Activated T-helper 17 cell treated with anti-CD3 and anti-CD28 coated beads, Interleukin-2, amount 50 U/mL, for 72 hours (primary cell): ENCODE results near the gene CCDC134. TPM values are rescaled to one million over a fixed set of nuclear protein-coding genes. Genes with fewer than 3 reads are reported as not detected.

Experiments used
- ATAC-seq: fragments of 150-1000 bp; cut with Tn5 transposase; replicated peaks from 2 replicates; pipeline ENCODE4 v1.10.0; 2021; ENCODE audit warnings: mild to moderate bottlenecking, moderate library complexity
- H3K27ac Mint-ChIP-seq: one replicate; pipeline ENCODE4 v1.8.0; 2022; ENCODE audit warnings: mixed read lengths
- H3K27me3 Mint-ChIP-seq: one replicate; pipeline ENCODE4 v1.8.0; 2022; ENCODE audit warnings: mixed read lengths
- H3K36me3 Mint-ChIP-seq: one replicate; pipeline ENCODE4 v1.8.0; 2022; ENCODE audit warnings: low read depth, mild to moderate bottlenecking, mixed read lengths
- H3K4me1 Mint-ChIP-seq: one replicate; pipeline ENCODE4 v1.8.0; 2022; ENCODE audit warnings: mixed read lengths
- H3K4me3 Mint-ChIP-seq: one replicate; pipeline ENCODE4 v1.8.0; 2022; ENCODE audit warnings: mild to moderate bottlenecking, mixed read lengths
- H3K9me3 Mint-ChIP-seq: one replicate; pipeline ENCODE4 v1.8.0; 2022; ENCODE audit warnings: mixed read lengths
- total RNA-seq, 2 donors: library from RNA; stranded (reverse); gene quantifications; one replicate each; pipeline ENCODE4 v1.2.3, GENCODE V29; 2022

CCDC134 gene
- total RNA-seq, 2 donors from 2014 or later = 21.6 to 22.3 TPM

DNA sequence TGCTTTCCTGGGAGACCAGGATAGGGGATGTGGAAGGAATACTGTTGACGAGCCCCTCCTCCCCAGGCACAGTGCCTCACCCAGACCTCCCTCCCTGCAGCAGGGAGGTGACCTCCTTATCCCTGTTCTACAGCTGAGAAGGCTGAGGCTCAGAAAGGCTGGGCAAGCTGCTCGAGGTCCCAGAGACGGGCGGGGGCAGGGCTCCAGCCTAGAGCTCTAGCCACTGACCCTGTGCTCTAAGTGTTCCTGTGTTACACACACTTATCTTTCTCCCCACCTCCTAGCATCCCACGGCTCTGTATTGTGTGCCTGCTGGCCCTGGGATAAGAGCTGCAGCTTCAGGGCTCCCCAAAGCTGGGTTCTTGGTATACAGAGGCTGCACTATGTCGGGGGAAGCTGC lies 7.9 kb downstream of the CCDC134 start:
- Mint-ChIP-seq H3K4me1 (peaks cover 4% of the 10 kb centered on the region), H3K27ac (peak overlapping the region; percentile 66), H3K36me3 (peaks cover 26% of the 10 kb centered on the region), H3K27me3 (no peaks in the 10 kb centered on the region), H3K9me3 (no peaks in the 10 kb centered on the region), H3K4me3 (no peak overlapping the region)
- ATAC-seq = no peak

DNA sequence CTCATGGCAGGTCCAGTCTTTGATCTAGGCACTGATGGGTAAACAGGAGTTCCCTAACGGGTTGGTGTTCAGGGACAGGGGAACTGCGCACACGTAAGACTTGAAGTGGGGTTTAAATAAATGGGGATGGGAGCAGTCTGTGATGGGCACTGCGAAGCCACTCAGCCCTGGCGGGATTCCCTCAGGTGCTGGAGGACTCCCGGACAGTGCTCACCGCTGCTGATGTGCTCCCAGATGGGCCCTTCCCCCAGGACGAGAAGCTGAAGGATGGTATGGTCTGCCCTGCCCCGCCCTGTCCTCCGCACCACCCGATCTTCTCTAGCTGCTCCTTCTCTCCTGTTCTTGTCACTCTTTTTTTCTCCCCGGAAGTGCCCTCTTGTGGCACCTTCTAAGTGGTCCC lies 9.5 kb downstream of the CCDC134 start:
- H3K36me3 Mint-ChIP-seq = peaks cover 40% of the 10 kb centered on the region
- H3K9me3 Mint-ChIP-seq = no peaks in the 10 kb centered on the region
- no peaks in the 10 kb centered on the region for H3K4me1 Mint-ChIP-seq
- H3K4me3 Mint-ChIP-seq = no peak overlapping the region
- H3K27me3 Mint-ChIP-seq = no peaks in the 10 kb centered on the region
- H3K27ac Mint-ChIP-seq = no peak overlapping the region
- ATAC-seq = no peak

DNA sequence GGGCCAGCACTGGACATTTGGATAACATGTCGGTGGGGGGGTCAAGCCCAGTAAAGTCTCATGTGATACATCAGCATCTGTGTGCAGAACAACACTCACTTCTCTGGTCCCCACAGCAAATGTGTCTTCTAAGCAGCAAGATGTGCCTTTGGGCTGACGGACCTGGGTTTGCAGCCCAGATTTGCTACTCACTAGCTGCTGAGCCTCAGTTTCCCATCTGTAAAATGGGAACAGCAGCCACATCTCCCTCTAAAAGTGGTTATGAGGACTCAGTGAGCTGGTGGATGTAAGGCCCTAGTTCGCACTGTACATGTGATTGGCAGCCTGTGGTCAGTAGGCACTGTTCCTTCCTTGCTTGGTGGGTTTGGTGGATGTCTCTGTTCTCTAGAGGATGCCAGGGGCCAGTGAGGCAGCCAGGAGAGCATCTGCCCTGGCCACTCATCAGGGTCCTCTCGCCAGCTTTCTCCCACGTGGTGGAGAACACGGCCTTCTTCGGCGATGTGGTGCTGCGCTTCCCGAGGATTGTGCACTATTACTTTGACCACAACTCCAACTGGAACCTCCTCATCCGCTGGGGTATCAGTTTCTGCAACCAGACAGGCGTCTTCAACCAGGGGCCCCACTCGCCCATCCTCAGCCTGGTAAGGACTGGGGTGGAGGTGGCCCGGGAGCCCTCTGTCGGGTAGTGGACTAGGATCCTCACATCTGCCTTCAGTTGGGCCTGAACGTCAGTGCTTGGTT lies 12.5 kb downstream of the CCDC134 start:
- Mint-ChIP-seq H3K4me1 (no peaks in the 10 kb centered on the region), H3K27ac (no peak overlapping the region), H3K36me3 (peaks cover 58% of the 10 kb centered on the region), H3K9me3 (no peaks in the 10 kb centered on the region), H3K4me3 (no peak overlapping the region), H3K27me3 (no peaks in the 10 kb centered on the region)
- ATAC-seq = no peak

DNA sequence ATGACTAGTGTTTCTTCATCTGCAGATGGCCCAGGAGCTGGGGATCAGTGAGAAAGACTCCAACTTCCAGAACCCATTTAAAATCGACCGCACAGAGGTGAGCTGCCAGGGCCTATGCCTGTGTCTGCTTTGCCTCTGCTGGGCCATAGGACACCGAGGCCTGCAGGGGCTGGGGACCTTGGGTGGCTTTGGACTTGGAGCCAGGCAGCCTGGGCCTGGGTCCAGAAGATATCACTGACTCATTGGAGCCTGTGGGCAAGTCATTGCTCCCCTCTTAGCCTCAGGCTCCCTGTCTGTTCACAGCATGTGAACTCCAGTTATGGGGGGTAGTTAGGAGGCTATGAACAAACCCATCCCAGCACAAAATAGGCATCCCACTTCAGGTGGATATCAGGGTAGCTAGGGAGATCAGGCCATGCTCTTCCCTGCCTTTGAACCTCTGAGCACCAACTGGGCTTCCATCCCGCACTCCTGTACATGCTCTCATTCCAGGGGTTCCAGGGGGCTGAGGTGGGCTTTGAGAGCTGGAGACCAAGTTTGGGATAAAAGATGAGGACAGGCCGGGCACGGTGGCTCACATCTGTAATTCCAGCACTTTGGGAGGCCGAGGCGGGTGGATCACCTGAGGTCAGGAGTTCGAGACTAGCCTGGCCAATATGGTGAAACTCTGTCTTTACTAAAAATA lies 13.4 kb downstream of the CCDC134 start:
- Mint-ChIP-seq H3K27ac (no peak overlapping the region), H3K9me3 (no peaks in the 10 kb centered on the region), H3K27me3 (no peaks in the 10 kb centered on the region), H3K4me1 (no peaks in the 10 kb centered on the region), H3K4me3 (no peak overlapping the region), H3K36me3 (peaks cover 58% of the 10 kb centered on the region)
- no peak for ATAC-seq

DNA sequence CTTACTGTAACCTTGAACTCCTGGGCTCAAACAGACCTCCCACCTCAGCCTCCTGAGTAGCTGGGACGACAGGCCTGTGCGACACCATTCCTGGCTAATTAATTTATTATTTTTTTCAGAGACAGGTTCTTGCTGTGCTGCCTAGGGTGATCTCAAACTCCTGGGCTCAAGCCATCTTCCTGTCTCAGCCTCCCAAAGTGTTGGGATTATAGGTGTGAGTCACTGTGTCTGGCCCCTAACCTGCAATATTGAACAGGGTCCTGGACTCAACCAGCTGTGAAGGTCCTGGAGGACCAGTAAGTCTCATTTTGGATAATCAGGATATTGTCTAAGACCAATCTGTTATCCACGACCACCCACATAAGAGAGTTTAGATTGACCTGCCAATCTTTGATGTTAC lies 15.2 kb downstream of the CCDC134 start:
- Mint-ChIP-seq H3K27me3 (no peaks in the 10 kb centered on the region), H3K36me3 (peaks cover 58% of the 10 kb centered on the region), H3K9me3 (no peaks in the 10 kb centered on the region), H3K27ac (no peak overlapping the region), H3K4me3 (no peak overlapping the region), H3K4me1 (no peaks in the 10 kb centered on the region)
- ATAC-seq = no peak

DNA sequence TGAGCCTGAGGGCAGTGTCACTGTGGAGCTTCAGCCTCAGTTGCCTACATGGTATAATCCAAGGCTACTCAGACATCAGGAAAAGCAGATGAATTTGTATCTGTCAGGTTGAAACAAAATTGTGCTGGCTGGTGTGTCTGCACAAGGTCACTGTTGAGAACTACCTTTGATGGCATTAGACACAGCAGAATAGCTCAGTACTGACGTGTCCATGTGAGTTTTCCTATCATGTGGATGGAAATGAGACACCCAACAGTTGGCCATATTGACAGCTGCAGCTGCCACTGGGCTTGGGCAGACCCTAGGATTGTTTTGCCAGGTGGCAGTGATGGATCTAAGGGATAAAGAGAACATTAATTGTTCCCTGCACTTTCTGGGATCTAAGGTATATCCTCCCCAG lies 15.8 kb downstream of the CCDC134 start:
- no peaks in the 10 kb centered on the region for H3K4me1 Mint-ChIP-seq
- no peaks in the 10 kb centered on the region for H3K27me3 Mint-ChIP-seq
- no peak overlapping the region for H3K4me3 Mint-ChIP-seq
- peaks cover 56% of the 10 kb centered on the region for H3K36me3 Mint-ChIP-seq
- H3K9me3 Mint-ChIP-seq = no peaks in the 10 kb centered on the region
- ATAC-seq = no peak
- no peak overlapping the region for H3K27ac Mint-ChIP-seq

DNA sequence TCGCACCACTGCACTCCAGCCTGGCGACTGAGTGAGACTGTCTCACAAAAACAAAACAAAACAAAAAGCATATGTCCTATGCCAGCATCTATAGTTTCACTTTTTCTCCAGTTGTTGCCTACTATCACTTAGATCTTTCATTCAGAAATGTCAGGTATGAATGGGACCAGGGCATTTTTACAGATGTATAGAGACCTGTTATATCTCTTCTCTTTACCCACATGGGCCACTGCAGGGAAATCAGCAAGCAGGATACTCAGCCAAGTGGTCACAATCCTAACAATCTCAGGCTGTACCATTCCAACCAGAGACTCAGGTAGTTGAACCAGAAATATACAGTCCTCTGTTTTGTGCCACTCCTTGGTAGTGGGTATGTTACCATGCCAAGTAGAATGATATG lies 16.4 kb downstream of the CCDC134 start:
- no peaks in the 10 kb centered on the region for H3K27me3 Mint-ChIP-seq
- no peak overlapping the region for H3K27ac Mint-ChIP-seq
- peaks cover 50% of the 10 kb centered on the region for H3K36me3 Mint-ChIP-seq
- H3K4me3 Mint-ChIP-seq = no peak overlapping the region
- H3K9me3 Mint-ChIP-seq = no peaks in the 10 kb centered on the region
- ATAC-seq = no peak
- H3K4me1 Mint-ChIP-seq = peaks cover 6% of the 10 kb centered on the region

DNA sequence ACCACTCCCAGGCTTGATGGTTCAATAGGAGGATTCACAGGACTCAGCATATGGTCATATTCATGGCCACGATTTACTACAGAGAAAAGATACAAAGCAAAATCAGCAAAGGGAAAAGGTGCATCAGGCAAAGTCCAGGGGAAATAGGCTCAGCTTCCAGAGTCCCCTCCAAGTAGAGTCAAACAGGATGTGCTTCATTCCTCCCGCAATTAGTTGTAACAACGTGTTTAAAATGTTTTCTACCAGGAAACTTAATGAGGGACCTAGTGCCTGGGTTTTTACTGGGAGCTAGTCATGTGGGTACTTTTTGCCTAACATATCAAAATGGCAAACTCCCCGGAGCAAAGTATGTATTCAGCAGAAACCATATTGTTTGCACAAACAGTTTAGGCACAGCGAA lies 17.5 kb downstream of the CCDC134 start:
- no peak overlapping the region for H3K27ac Mint-ChIP-seq
- no peak for ATAC-seq
- peaks cover 48% of the 10 kb centered on the region for H3K36me3 Mint-ChIP-seq
- H3K9me3 Mint-ChIP-seq = no peaks in the 10 kb centered on the region
- H3K27me3 Mint-ChIP-seq = no peaks in the 10 kb centered on the region
- peaks cover 17% of the 10 kb centered on the region for H3K4me1 Mint-ChIP-seq
- H3K4me3 Mint-ChIP-seq = no peak overlapping the region

DNA sequence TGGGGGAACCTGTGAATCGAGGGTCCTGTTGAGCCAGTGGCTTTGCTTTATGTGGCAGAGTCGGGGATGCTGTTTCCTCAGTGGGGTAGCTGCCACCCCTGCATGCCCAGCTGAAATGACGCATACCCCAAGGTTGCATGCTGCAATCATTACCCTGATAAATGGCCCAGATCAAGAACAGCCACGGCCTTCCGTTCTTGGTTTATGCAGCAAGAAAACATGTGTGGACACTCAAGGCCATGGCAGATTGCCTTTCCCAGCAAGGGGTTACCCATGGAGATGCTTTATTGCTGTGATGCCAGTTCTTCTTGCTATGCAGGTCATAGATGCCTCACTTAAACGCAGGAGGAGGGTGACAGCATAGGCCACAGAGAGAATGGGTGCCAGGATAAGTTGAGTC lies 18.1 kb downstream of the CCDC134 start:
- Mint-ChIP-seq H3K27ac (no peak overlapping the region), H3K4me1 (peaks cover 18% of the 10 kb centered on the region), H3K9me3 (no peaks in the 10 kb centered on the region), H3K36me3 (peaks cover 48% of the 10 kb centered on the region), H3K27me3 (no peaks in the 10 kb centered on the region), H3K4me3 (no peak overlapping the region)
- ATAC-seq = no peak

DNA sequence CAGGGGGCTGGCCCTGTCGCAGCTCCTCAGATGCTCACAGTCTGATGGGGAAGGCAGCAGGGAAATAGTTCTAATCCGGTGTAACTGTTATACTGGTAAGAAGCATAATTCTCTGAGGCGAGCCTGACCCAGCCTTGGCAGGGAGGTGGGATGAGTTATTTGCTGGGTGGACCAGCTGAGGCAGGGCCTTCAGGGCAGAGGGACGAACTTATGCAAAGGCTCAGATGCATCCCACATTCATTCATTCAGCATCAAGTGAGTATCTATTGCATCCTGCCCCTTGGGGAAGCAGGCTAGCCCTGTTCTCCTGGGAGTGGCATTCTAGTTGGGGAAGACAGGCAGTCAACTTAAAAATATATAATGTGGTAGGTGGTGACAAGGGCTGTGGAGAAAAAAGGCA lies 18.8 kb downstream of the CCDC134 start:
- Mint-ChIP-seq H3K27ac (peak overlapping the region; percentile 16), H3K27me3 (no peaks in the 10 kb centered on the region), H3K9me3 (no peaks in the 10 kb centered on the region), H3K36me3 (peaks cover 47% of the 10 kb centered on the region), H3K4me3 (no peak overlapping the region), H3K4me1 (peaks cover 25% of the 10 kb centered on the region)
- ATAC-seq = no peak

DNA sequence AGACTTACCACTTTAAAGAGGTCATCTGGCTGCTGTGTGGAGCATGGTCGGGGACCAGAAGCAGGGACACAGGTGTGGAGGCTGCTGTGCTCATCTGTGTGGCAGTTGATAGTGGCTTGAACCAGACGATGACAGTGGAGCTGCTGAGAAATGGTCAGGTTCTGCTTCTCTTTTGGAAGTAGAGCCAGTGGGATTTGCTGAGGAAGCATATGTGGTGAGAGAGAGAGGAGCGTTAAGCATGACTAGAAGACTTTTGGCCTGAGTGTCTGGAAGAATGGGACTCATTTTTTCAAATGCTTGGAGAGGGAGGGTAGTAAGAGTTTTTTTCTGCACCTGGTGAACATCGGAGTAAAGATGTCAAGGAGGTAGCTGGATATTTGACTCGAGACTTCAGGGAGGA lies 20.0 kb downstream of the CCDC134 start:
- peak overlapping the region; percentile 20 for H3K27ac Mint-ChIP-seq
- no peaks in the 10 kb centered on the region for H3K9me3 Mint-ChIP-seq
- peaks cover 41% of the 10 kb centered on the region for H3K36me3 Mint-ChIP-seq
- no peaks in the 10 kb centered on the region for H3K27me3 Mint-ChIP-seq
- no peak overlapping the region for H3K4me3 Mint-ChIP-seq
- H3K4me1 Mint-ChIP-seq = peaks cover 25% of the 10 kb centered on the region
- ATAC-seq = no peak

DNA sequence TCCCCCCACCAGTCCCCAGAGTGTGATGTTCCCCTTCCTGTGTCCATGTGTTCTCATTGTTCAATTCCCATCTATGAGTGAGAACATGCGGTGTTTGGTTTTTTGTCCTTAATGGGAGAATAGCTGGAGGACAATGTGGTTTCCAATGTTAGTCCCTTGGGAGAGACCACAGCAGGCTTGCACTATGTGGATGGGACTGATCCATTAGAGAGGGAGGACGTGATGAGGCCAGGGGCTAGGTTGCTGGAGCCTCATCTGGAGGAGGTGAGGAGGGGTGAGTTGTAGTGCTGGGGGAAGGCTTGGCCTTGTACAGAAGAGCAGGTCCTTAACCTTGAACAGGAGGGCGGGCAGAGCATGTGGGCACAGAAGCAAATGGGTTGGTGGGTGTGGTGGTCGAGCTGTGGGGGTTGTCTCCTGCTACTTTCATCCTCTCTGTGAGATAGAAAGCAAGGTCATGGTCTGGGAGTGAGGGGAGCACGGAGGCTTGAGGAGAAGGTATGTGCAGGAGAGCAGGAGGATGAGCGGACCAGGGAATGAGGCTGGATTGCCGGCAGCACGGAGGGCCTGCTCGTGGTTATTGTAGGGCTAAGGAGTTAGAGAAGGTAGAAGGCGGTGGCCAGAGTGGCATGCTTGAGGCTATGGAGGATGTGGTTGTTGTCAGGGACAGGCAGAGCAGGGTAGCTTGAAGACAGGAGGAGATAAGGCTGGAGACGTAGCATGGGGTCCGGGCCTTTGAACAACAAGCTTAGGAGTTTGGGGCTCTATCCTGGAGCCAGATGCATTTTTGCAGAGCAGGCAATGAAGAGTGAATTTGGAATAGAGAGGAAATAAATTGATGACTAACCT lies 21.2 kb downstream of the CCDC134 start:
- Mint-ChIP-seq H3K27ac (peak overlapping the region; percentile 85), H3K9me3 (no peaks in the 10 kb centered on the region), H3K27me3 (no peaks in the 10 kb centered on the region), H3K36me3 (peaks cover 28% of the 10 kb centered on the region), H3K4me1 (peaks cover 25% of the 10 kb centered on the region), H3K4me3 (peak overlapping the region; percentile 2)
- ATAC-seq = no peak

DNA sequence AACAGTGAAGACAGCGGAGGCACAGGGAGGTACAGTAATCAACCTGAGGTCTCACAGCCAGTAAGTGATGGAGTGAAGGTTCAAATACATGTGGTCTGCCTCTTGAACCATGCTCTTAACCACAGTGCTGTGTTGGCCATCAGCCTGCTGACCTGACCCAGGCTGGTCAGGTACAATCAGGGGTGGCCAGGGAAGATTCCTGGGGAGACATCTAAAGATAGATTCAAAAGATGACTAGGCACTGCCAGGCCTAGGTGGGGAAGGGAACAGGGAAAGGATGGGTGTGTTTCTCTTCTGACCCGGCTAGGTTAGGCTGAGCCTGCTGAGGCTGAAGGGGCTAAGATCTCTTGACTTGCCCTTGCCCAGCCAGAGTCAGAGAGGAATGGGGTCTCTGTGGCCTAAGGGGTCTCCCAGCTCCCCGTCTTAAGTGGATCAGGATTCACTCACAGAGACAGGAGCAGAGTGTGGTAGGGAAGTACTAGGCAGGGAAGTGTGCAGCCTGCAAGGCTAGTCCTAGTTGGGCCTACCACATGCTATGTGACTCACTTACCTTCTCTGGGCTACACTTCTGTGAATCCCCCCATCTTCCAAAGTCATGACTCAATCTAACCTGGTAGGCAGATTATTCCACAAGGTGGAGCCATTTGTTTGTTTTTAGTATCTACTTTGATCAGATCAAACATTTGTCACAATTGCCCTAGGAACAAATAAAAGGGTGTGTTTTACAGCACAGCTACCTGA lies 22.0 kb downstream of the CCDC134 start:
- Mint-ChIP-seq H3K36me3 (peaks cover 23% of the 10 kb centered on the region), H3K27ac (peak overlapping the region; percentile 85), H3K9me3 (no peaks in the 10 kb centered on the region), H3K4me1 (peaks cover 29% of the 10 kb centered on the region), H3K4me3 (peak overlapping the region; percentile 2), H3K27me3 (no peaks in the 10 kb centered on the region)
- peak; percentile 97 for ATAC-seq

DNA sequence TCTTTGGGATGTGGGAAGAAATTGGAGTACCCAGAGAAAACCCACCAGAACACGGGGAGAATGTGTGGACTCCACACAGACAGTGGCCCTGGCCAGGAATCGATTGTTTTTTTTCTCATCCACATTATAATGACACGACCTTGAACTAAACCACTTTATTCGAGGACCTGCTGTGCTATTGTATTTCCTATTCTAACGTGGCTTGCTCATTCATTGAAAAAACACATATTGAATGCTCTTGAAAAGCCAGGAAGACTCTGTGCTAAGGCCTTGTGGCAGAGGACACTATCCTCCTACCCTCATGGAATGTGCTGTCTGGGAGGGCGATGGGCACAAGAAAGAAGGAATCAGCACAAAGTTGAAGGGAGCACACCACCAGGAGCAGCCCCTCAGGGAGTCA lies 23.3 kb downstream of the CCDC134 start:
- no peaks in the 10 kb centered on the region for H3K9me3 Mint-ChIP-seq
- H3K36me3 Mint-ChIP-seq = peaks cover 23% of the 10 kb centered on the region
- no peaks in the 10 kb centered on the region for H3K27me3 Mint-ChIP-seq
- no peak for ATAC-seq
- peak overlapping the region; percentile 27 for H3K4me3 Mint-ChIP-seq
- H3K27ac Mint-ChIP-seq = peak overlapping the region; percentile 85
- H3K4me1 Mint-ChIP-seq = peaks cover 34% of the 10 kb centered on the region
